Tibial nerve (tissue), 3 donors: ENCODE results near the gene TNFSF13.

Experiments
- EP300 ChIP-seq, 2 donors: sonication (generic); formaldehyde crosslinking; IDR thresholded peaks; one replicate each; pipeline ENCODE4 v1.6.1; 2017; ENCODE audit warnings: antibody characterized with exemption in 2 of 2, mild to moderate bottlenecking in 1 of 2
- POLR2A ChIP-seq, 2 donors: fragments of 450-650 bp; IDR thresholded peaks; one replicate each; pipeline ENCODE4 v1.6.1; 2017; ENCODE audit warnings: antibody characterized with exemption in 2 of 2, mild to moderate bottlenecking in 2 of 2, moderate library complexity in 2 of 2

- TF ChIP-seq POLR2A (IDR thresholded peaks at IDR 0.05): peak in 1 of 2 donors; percentile 73
- peak in 1 of 2 donors; percentile 93 for TF ChIP-seq EP300 (IDR thresholded peaks at IDR 0.05)
These were observed 24.9 kb downstream of the TNFSF13 start, which contains the start of gene MPDU1 for GRCh38 chr17:7583253-7584109.
